PC-9 (cell line): ENCODE results near the gene SPG11. TPM values are rescaled to one million over a fixed set of nuclear protein-coding genes. Genes with fewer than 3 reads are reported as not detected.
"Not testable (repeated sequence)": the region's sequence is repeated elsewhere in the genome, so short reads cannot be mapped to it uniquely, and the experiment has no call there.

Source experiments
- BruUV-seq: library from RNA; stranded (reverse); fragments of 400-500 nt; replicated peaks from 2 replicates; lab custom pipeline; 2021; lab: Mats Ljungman, UMichigan
- CTCF ChIA-PET: fragments of 300-600 bp; sonication (Branson Sonifier 250); formaldehyde crosslinking; loops from one replicate; lab custom pipeline; 2022; ENCODE audit warnings: antibody characterized with exemption; lab: Charles Lee
- POLR2A ChIA-PET: fragments of 300-600 bp; sonication (Branson Sonifier 250); formaldehyde crosslinking; loops from one replicate; lab custom pipeline; 2022; ENCODE audit warnings: antibody characterized with exemption; ENCODE audit not compliant: unreplicated experiment; lab: Charles Lee
- DNase-seq, 2 experiments: peaks; one replicate each; pipeline versions ENCODE4 v3.0.0 to v3.0.0-alpha.2; 2015 to 2022; ENCODE audit warnings: mixed read lengths in 1 of 2
- H2AFZ ChIP-seq: fragments of 200-600 bp; sonication (generic); 2 replicates; pipeline ENCODE4 v1.8.1; 2017; ENCODE audit warnings: antibody characterized with exemption
- H3F3A ChIP-seq: fragments of 200-600 bp; sonication (generic); 2 replicates; pipeline ENCODE4 v1.8.1; 2017; ENCODE audit warnings: antibody characterized with exemption, mild to moderate bottlenecking, low read depth; ENCODE audit not compliant: insufficient read depth
- H3K27ac ChIP-seq: fragments of 200-600 bp; sonication (generic); 2 replicates; pipeline ENCODE4 v1.6.1; 2016; ENCODE audit warnings: mixed run types
- H3K27me3 ChIP-seq: fragments of 200-600 bp; sonication (generic); 2 replicates; pipeline ENCODE4 v1.6.1; 2016; ENCODE audit warnings: low read depth, mixed run types; ENCODE audit not compliant: insufficient read depth
- H3K36me3 ChIP-seq: fragments of 200-600 bp; sonication (generic); 2 replicates; pipeline ENCODE4 v1.6.1; 2016; ENCODE audit warnings: low read depth, mixed run types
- H3K4me1 ChIP-seq: fragments of 200-600 bp; sonication (generic); replicated peaks from 2 replicates; pipeline ENCODE4 v1.6.1; 2016; ENCODE audit warnings: mixed run types; ENCODE audit not compliant: insufficient read depth
- H3K4me2 ChIP-seq: fragments of 200-600 bp; sonication (generic); 2 replicates; pipeline ENCODE4 v1.6.1; 2017; ENCODE audit warnings: mixed run types
- H3K4me3 ChIP-seq: fragments of 200-600 bp; sonication (generic); 2 replicates; pipeline ENCODE4 v1.6.1; 2016; ENCODE audit warnings: mixed run types
- H3K79me2 ChIP-seq: fragments of 200-600 bp; sonication (generic); 2 replicates; pipeline ENCODE4 v1.6.1; 2017; ENCODE audit warnings: low read depth, mixed run types
- H3K9me2 ChIP-seq: fragments of 200-600 bp; sonication (generic); 2 replicates; pipeline ENCODE4 v1.8.1; 2017; ENCODE audit warnings: mild to moderate bottlenecking; ENCODE audit not compliant: insufficient read depth
- H3K9me3 ChIP-seq: fragments of 200-600 bp; sonication (generic); 2 replicates; pipeline ENCODE4 v1.8.1; 2016; ENCODE audit warnings: low read depth; ENCODE audit not compliant: insufficient read depth
- H4K20me1 ChIP-seq: fragments of 200-600 bp; sonication (generic); 2 replicates; pipeline ENCODE4 v1.8.1; 2017; ENCODE audit not compliant: insufficient read depth
- CTCF ChIP-seq: fragments of 200-600 bp; sonication (generic); conservative IDR thresholded peaks from 2 replicates; pipeline ENCODE4 v1.6.1; 2017; ENCODE audit warnings: mixed run types, antibody characterized with exemption, mild to moderate bottlenecking, moderate library complexity
- EZH2 ChIP-seq: fragments of 200-600 bp; sonication (generic); IDR thresholded peaks from 2 replicates; pipeline ENCODE4 v1.8.0; 2017; ENCODE audit warnings: antibody characterized with exemption, low read depth
- intact Hi-C: fragments of 100-400 bp; cut with micrococcal nuclease; formaldehyde crosslinking; loops from one replicate; pipeline ENCODE4 v1.10.0; 2022; ENCODE audit not compliant: unreplicated experiment
- total RNA-seq: library from RNA; stranded (reverse); gene quantifications from 2 replicates; pipeline ENCODE4 v1.2.3, GENCODE V29; 2021

Gene SPG11
- total RNA-seq, 1 experiment from 2014 or later, result 64.2 TPM

DNA sequence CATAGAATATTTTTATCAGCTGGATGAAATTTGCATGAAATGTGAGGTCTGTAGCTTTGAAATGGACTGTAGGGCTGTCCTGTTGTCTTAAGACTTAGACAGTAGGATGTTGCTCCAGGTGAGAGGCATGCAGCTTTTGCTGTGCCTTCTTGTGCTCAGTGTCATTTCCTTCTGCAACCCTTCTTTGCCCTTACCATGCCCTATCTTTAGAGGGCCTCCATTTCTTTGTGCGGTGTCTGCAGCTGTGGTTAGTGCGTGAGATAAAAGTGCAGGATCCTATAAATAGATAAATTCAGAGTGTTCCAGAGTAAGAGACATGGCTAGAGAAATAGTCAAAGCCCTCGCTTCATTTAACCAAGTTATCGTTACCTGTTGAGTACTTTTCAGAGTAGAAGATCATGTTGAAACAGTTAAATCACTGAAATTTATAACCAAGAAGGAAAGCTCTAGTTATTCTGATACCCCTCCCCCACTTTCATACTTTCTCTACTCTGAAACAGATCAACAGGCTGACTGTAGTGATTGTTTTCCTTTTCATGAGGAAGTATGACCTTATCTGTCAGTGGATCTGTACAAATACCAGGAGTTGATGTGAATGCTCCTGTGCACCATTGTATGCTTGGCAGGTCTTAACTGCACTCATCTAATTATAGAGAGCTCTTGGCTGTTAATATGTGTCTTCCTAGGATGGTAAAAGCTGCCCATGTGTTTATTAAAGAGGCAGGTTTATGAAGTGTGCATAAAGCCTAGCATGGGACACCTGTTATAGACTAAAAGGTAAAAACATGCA is 108.3 kb downstream of the SPG11 start:
- Histone ChIP-seq H4K20me1 (peaks cover 30% of the 10 kb centered on the region), H3K9me3 (no peaks in the 10 kb centered on the region), H3K4me1 (peaks cover 34% of the 10 kb centered on the region), H3K4me3 (no peak overlapping the region), H3K27me3 (no peaks in the 10 kb centered on the region), H3K79me2 (peaks cover 13% of the 10 kb centered on the region), H3K27ac (no peak overlapping the region), H3K36me3 (peaks cover 25% of the 10 kb centered on the region), H3F3A (peaks cover 29% of the 10 kb centered on the region; the same call in 1 of the 2 replicates), H3K4me2 (no peak overlapping the region), H3K9me2 (no peaks in the 10 kb centered on the region), H2AFZ (no peak overlapping the region)
- BruUV-seq, result no TSS peak
- TF ChIP-seq CTCF (no peak), EZH2 (no peak)
- intact Hi-C loops, result no loop called here
- DNase-seq, result no peak
- POLR2A ChIA-PET, result interaction anchor here (0.6 kb wide), 1 partner anchor 13 kb away, joined by 3 read pairs; no protein-coding TSS in a partner anchor
- CTCF ChIA-PET, result interaction anchor here (0.5 to 1.3 kb wide), 2 partner anchors 9 to 489 kb away, joined by 3 to 4 read pairs; no protein-coding TSS in a partner anchor

DNA sequence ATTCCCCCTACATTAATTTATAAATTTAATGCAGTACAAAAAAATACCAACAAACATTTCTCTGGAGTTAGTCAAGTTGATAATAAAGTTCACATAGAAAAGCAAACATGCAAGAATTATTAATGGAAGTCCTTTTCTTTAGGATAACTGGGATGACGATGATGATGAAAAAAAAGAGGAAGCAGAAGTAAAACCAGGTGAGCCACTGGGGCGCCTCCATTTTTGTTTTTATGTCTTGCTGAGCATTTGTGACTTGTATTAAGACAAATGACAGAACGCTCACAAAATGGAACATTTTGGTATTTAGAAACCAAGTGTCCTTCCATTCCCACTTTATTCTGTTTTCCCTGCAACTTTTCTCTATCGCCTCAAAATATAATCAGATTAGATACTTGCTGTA is 112.7 kb downstream of the SPG11 start:
- no peak overlapping the region for H3K27ac ChIP-seq
- no peak overlapping the region for H3K4me2 ChIP-seq
- ChIA-PET CTCF (no interaction called here), POLR2A (no interaction called here)
- TF ChIP-seq CTCF (no peak), EZH2 (no peak)
- DNase-seq, result no peak
- H3K36me3 ChIP-seq, result peaks cover 13% of the 10 kb centered on the region
- no peak overlapping the region for H3K4me3 ChIP-seq
- H3K4me1 ChIP-seq, result peaks cover 12% of the 10 kb centered on the region; the same call in 1 of the 2 replicates
- H3K9me2 ChIP-seq, result no peaks in the 10 kb centered on the region
- H3F3A ChIP-seq, result peaks cover 31% of the 10 kb centered on the region; the same call in 1 of the 2 replicates
- intact Hi-C loops, result loop anchor here (1.0 kb wide), 1 partner anchor 678 kb away; no protein-coding TSS in a partner anchor
- peaks cover 46% of the 10 kb centered on the region for H4K20me1 ChIP-seq
- no peak overlapping the region for H2AFZ ChIP-seq
- H3K27me3 ChIP-seq, result no peaks in the 10 kb centered on the region
- no TSS peak for BruUV-seq
- H3K9me3 ChIP-seq, result no peaks in the 10 kb centered on the region
- H3K79me2 ChIP-seq, result peaks cover 51% of the 10 kb centered on the region

- Histone ChIP-seq H3K36me3 (peaks cover 12% of the 10 kb centered on the region), H2AFZ (no peak overlapping the region), H3K4me1 (peaks cover 15% of the 10 kb centered on the region; the same call in 1 of the 2 replicates), H3K9me3 (no peaks in the 10 kb centered on the region), H3K27me3 (no peaks in the 10 kb centered on the region), H3K9me2 (no peaks in the 10 kb centered on the region), H4K20me1 (peaks cover 50% of the 10 kb centered on the region), H3K27ac (no peak overlapping the region), H3K4me3 (no peak overlapping the region), H3F3A (peaks cover 36% of the 10 kb centered on the region; the same call in 1 of the 2 replicates), H3K4me2 (no peak overlapping the region), H3K79me2 (peaks cover 56% of the 10 kb centered on the region)
- BruUV-seq, result no TSS peak
- CTCF ChIA-PET, result interaction anchor here (0.6 kb wide), 1 partner anchor 534 kb away, joined by 3 read pairs; no protein-coding TSS in a partner anchor
- intact Hi-C loops, result loop anchor here (1.0 kb wide), 1 partner anchor 678 kb away; no protein-coding TSS in a partner anchor
- TF ChIP-seq EZH2 (no peak), CTCF (peak; percentile 56)
- POLR2A ChIA-PET, result no interaction called here
- peak in 1 of 2 experiments; percentile 54 for DNase-seq
Measured at GRCh38 chr15:44550256-44550655, 113.2 kb downstream of the SPG11 start.

GRCh38 chr15:44549152-44549551 is 114.3 kb downstream of the SPG11 start:
- BruUV-seq, H3K4me3 ChIP-seq, H3K27ac ChIP-seq, DNase-seq, H3K27me3 ChIP-seq, H3K9me3 ChIP-seq, H3K9me2 ChIP-seq, H3K4me2 ChIP-seq, H3K36me3 ChIP-seq, intact Hi-C loops, H3K4me1 ChIP-seq, CTCF ChIA-PET, POLR2A ChIA-PET, H2AFZ ChIP-seq: not testable (repeated sequence)
- Histone ChIP-seq H3K79me2 (peaks cover 67% of the 10 kb centered on the region), H4K20me1 (peaks cover 51% of the 10 kb centered on the region), H3F3A (peaks cover 31% of the 10 kb centered on the region; the same call in 1 of the 2 replicates)
